WTC11 (cell line): ENCODE measurements around the gene MYLK2. TPM values are rescaled to one million over a fixed set of nuclear protein-coding genes. Genes with fewer than 3 reads are reported as not detected.

Experiments used
- ATAC-seq: fragments of 200-7000 bp; cut with Tn5 transposase; 2 replicates; pipeline ENCODE4 v1.10.0; 2021; ENCODE audit warnings: mild to moderate bottlenecking, moderate library complexity
- CTCF ChIA-PET: fragments of 300-600 bp; sonication (Branson Sonifier 250); formaldehyde crosslinking; loops from one replicate; lab custom pipeline; 2021; ENCODE audit warnings: antibody characterized with exemption; lab: Charles Lee
- POLR2A ChIA-PET: fragments of 350-600 bp; sonication (Branson Sonifier 250); formaldehyde crosslinking; loops from one replicate; lab custom pipeline; 2021; ENCODE audit warnings: antibody characterized with exemption; lab: Charles Lee
- DNase-seq: peaks from one replicate; pipeline ENCODE4 v3.0.0; 2021; ENCODE audit warnings: low spot score
- H3K27ac Mint-ChIP-seq: 2 replicates; pipeline ENCODE4 v1.8.0; 2021; ENCODE audit warnings: mixed read lengths
- H3K27me3 Mint-ChIP-seq: 2 replicates; pipeline ENCODE4 v1.8.0; 2021; ENCODE audit warnings: low read depth, mild to moderate bottlenecking, moderate library complexity, mixed read lengths
- H3K36me3 Mint-ChIP-seq: 2 replicates; pipeline ENCODE4 v1.8.0; 2021; ENCODE audit warnings: mixed read lengths
- H3K4me1 Mint-ChIP-seq: 2 replicates; pipeline ENCODE4 v1.8.0; 2022; ENCODE audit warnings: mixed read lengths
- H3K4me3 Mint-ChIP-seq: 2 replicates; pipeline ENCODE4 v1.8.0; 2021; ENCODE audit warnings: mild to moderate bottlenecking, moderate library complexity, mixed read lengths
- H3K9me3 Mint-ChIP-seq: 2 replicates; pipeline ENCODE4 v1.8.0; 2021; ENCODE audit warnings: mixed read lengths
- ATF3 ChIP-seq: sonication (generic); formaldehyde crosslinking; conservative IDR thresholded peaks from 2 replicates; pipeline ENCODE4 v1.8.1; 2022; ENCODE audit warnings: mild to moderate bottlenecking, missing genetic modification reagents
- ATF6 ChIP-seq: sonication (generic); formaldehyde crosslinking; IDR thresholded peaks from 2 replicates; pipeline ENCODE4 v1.8.1; 2023; ENCODE audit warnings: mild to moderate bottlenecking, missing genetic modification reagents
- CDX4 ChIP-seq: fragments of 250-450 bp; sonication (Bioruptor Pico); IDR thresholded peaks from 2 replicates; pipeline ENCODE4 v1.9.0; 2021; ENCODE audit warnings: moderate library complexity, mild to moderate bottlenecking, inconsistent platforms, borderline replicate concordance
- E2F5 ChIP-seq: sonication (generic); formaldehyde crosslinking; IDR thresholded peaks from 2 replicates; pipeline ENCODE4 v1.8.1; 2022; ENCODE audit warnings: mild to moderate bottlenecking, moderate library complexity, missing genetic modification reagents
- ERG ChIP-seq: fragments of 250-450 bp; sonication (Bioruptor Pico); IDR thresholded peaks from 2 replicates; pipeline ENCODE4 v1.8.0; 2021; ENCODE audit warnings: mild to moderate bottlenecking
- ESRRA ChIP-seq: sonication (generic); formaldehyde crosslinking; IDR thresholded peaks from 2 replicates; pipeline ENCODE4 v1.8.1; 2022; ENCODE audit warnings: mild to moderate bottlenecking, missing genetic modification reagents, borderline replicate concordance
- GRHL2 ChIP-seq: fragments of 250-450 bp; sonication (Bioruptor Pico); IDR thresholded peaks from 2 replicates; pipeline ENCODE4 v1.8.0; 2022; ENCODE audit warnings: mild to moderate bottlenecking, moderate library complexity; ENCODE audit not compliant: insufficient replicate concordance, severe bottlenecking
- IRF2 ChIP-seq: sonication (generic); formaldehyde crosslinking; IDR thresholded peaks from 2 replicates; pipeline ENCODE4 v1.8.0; 2022; ENCODE audit warnings: low read depth, missing genetic modification reagents, borderline replicate concordance
- MLX ChIP-seq: sonication (generic); formaldehyde crosslinking; IDR thresholded peaks from 2 replicates; pipeline ENCODE4 v1.8.1; 2023; ENCODE audit warnings: mild to moderate bottlenecking, missing genetic modification reagents, moderate library complexity
- MXD4 ChIP-seq: fragments of 250-450 bp; sonication (Bioruptor Pico); IDR thresholded peaks from 2 replicates; pipeline ENCODE4 v1.8.0; 2021; ENCODE audit warnings: mild to moderate bottlenecking, moderate library complexity, borderline replicate concordance
- NFE2L1 ChIP-seq: sonication (generic); formaldehyde crosslinking; IDR thresholded peaks from 2 replicates; pipeline ENCODE4 v1.8.1; 2023; ENCODE audit warnings: missing genetic modification reagents
- NR2C2 ChIP-seq: sonication (generic); formaldehyde crosslinking; IDR thresholded peaks from 2 replicates; pipeline ENCODE4 v1.8.0; 2022; ENCODE audit warnings: mild to moderate bottlenecking, missing genetic modification reagents
- NR3C1 ChIP-seq: sonication (generic); formaldehyde crosslinking; conservative IDR thresholded peaks from 2 replicates; pipeline ENCODE4 v1.8.1; 2023; ENCODE audit warnings: low read depth, mild to moderate bottlenecking, missing genetic modification reagents
- SOX15 ChIP-seq: fragments of 250-450 bp; sonication (Bioruptor Pico); IDR thresholded peaks from 2 replicates; pipeline ENCODE4 v1.9.0; 2021; ENCODE audit warnings: mild to moderate bottlenecking
- USF2 ChIP-seq: sonication (generic); formaldehyde crosslinking; IDR thresholded peaks from 2 replicates; pipeline ENCODE4 v1.8.1; 2023; ENCODE audit warnings: mild to moderate bottlenecking, missing genetic modification reagents, moderate library complexity
- ZMAT4 ChIP-seq: fragments of 250-450 bp; sonication (Bioruptor Pico); IDR thresholded peaks from 2 replicates; pipeline ENCODE4 v1.9.0; 2021; ENCODE audit warnings: mild to moderate bottlenecking
- ZNF219 ChIP-seq: sonication (generic); formaldehyde crosslinking; IDR thresholded peaks from 2 replicates; pipeline ENCODE4 v1.8.0; 2023; ENCODE audit warnings: missing genetic modification reagents, mild to moderate bottlenecking, borderline replicate concordance
- ZNF317 ChIP-seq: sonication (generic); formaldehyde crosslinking; IDR thresholded peaks from 2 replicates; pipeline ENCODE4 v1.8.1; 2023; ENCODE audit warnings: low read depth, mild to moderate bottlenecking, moderate library complexity, missing genetic modification reagents, borderline replicate concordance
- ZNF416 ChIP-seq: fragments of 250-450 bp; sonication (Bioruptor Pico); IDR thresholded peaks from 2 replicates; pipeline ENCODE4 v1.9.0; 2021; ENCODE audit warnings: mild to moderate bottlenecking, inconsistent platforms
- total RNA-seq: library from RNA; stranded (reverse); gene quantifications from 3 replicates; pipeline ENCODE4 v1.2.3, GENCODE V29; 2021

MYLK2 gene
- total RNA-seq, 1 experiment from 2014 or later, result 0.28 TPM

GRCh38 chr20:31806564-31807355 lies 12.4 kb upstream of the MYLK2 start:
- H3K27ac Mint-ChIP-seq, result peak overlapping the region; percentile 66
- DNase-seq (no peak), ATAC-seq (no peak)
- ChIA-PET POLR2A (interaction anchor here (0.6 kb wide), 1 partner anchor 552 kb away, joined by 3 read pairs; no protein-coding TSS in a partner anchor), CTCF (interaction anchor here (0.6 to 1.5 kb wide), 6 partner anchors 27 to 175 kb away, joined by 3 to 5 read pairs (median 3); no protein-coding TSS in a partner anchor)
- H3K4me3 Mint-ChIP-seq, result no peak overlapping the region
- peaks cover 23% of the 10 kb centered on the region for H3K36me3 Mint-ChIP-seq
- H3K9me3 Mint-ChIP-seq, result no peaks in the 10 kb centered on the region
- no peaks in the 10 kb centered on the region for H3K4me1 Mint-ChIP-seq
- H3K27me3 Mint-ChIP-seq, result no peaks in the 10 kb centered on the region
- TF ChIP-seq SOX15 (CRISPR knock-in tag), result no peak
- TF ChIP-seq, all 79 proteins: peak for 0

- TF ChIP-seq USF2, result no peak
- no peak for TF ChIP-seq MLX (CRISPR knock-in tag)
- TF ChIP-seq ZNF416 (CRISPR knock-in tag), result no peak
- no peak for TF ChIP-seq ERG (CRISPR knock-in tag)
- no peak for TF ChIP-seq SOX15 (CRISPR knock-in tag)
- no peak for TF ChIP-seq ZMAT4
- no peak for TF ChIP-seq MXD4 (CRISPR knock-in tag)
- no peak for TF ChIP-seq NR3C1 (CRISPR knock-in tag)
- TF ChIP-seq NFE2L1 (CRISPR knock-in tag), result no peak
- TF ChIP-seq E2F5 (CRISPR knock-in tag), result no peak
- TF ChIP-seq ATF3 (CRISPR knock-in tag), result no peak
- TF ChIP-seq ZNF317 (CRISPR knock-in tag), result no peak
- no peak for TF ChIP-seq ATF6 (CRISPR knock-in tag)
- H3K36me3 Mint-ChIP-seq, result peaks cover 8% of the 10 kb centered on the region
- ATAC-seq (no peak), DNase-seq (no peak)
- no peaks in the 10 kb centered on the region for H3K27me3 Mint-ChIP-seq
- no peak overlapping the region for H3K4me3 Mint-ChIP-seq
- H3K27ac Mint-ChIP-seq, result no peak overlapping the region
- H3K9me3 Mint-ChIP-seq, result no peaks in the 10 kb centered on the region
- H3K4me1 Mint-ChIP-seq, result no peaks in the 10 kb centered on the region
- ChIA-PET CTCF (interaction anchor here (1.4 to 2.8 kb wide), 3 partner anchors 15 to 174 kb away, joined by 3 to 9 read pairs (median 4); no protein-coding TSS in a partner anchor), POLR2A (no interaction called here)
Observed at GRCh38 chr20:31808481-31808880, 10.7 kb upstream of the MYLK2 start.

GRCh38 chr20:31809661-31810060 lies 9.5 kb upstream of the MYLK2 start:
- Mint-ChIP-seq H3K4me3 (no peak overlapping the region), H3K27ac (no peak overlapping the region; the same call in 1 of the 2 replicates), H3K36me3 (no peaks in the 10 kb centered on the region; the same call in 1 of the 2 replicates), H3K27me3 (no peaks in the 10 kb centered on the region), H3K9me3 (no peaks in the 10 kb centered on the region), H3K4me1 (no peaks in the 10 kb centered on the region)
- DNase-seq (no peak), ATAC-seq (no peak)
- ChIA-PET CTCF (interaction anchor here (0.6 to 2.8 kb wide), 4 partner anchors 14 to 43 kb away, joined by 3 to 9 read pairs (median 5); no protein-coding TSS in a partner anchor), POLR2A (no interaction called here)
- no peak for TF ChIP-seq ERG (CRISPR knock-in tag)
- TF ChIP-seq GRHL2, result no peak
- no peak for TF ChIP-seq CDX4 (CRISPR knock-in tag)
- TF ChIP-seq ESRRA (CRISPR knock-in tag), result no peak
- TF ChIP-seq ZNF219 (CRISPR knock-in tag), result no peak
- TF ChIP-seq NR2C2 (CRISPR knock-in tag), result no peak
- TF ChIP-seq IRF2, result no peak
